ENCODE data around the gene PARD3B.

Gene PARD3B

DNA sequence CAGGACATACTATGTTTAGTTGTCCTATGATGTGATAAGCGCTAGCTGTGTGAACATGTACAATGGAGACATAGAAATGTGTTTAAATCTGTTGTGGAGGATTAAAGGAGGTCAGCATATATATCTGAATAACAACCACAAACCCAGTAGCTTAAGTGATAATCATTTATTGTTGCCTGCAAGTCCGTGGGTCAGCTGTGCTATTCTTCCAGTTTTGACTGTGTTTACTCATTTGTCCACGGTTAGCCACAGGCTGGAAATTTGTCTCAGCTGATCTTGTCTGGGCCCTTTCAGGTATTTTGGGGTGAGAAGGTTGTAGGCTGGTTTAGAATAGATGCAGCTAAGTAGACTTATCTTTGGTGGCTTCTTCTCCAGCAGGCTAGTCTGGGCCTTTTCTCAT, 110.4 kb downstream of the PARD3B start:
- no peak overlapping the region for H3K4me3 ChIP-seq (ENCODE audit: insufficient read length, low read depth)
- H3K9me3 ChIP-seq (ENCODE audit: insufficient read depth, low read length): peaks cover 16% of the 10 kb centered on the region; the same call in 1 of the 2 replicates
- no peak overlapping the region for H3K9ac ChIP-seq (ENCODE audit: insufficient read length, low read depth)
- H3K27me3 ChIP-seq (ENCODE audit: insufficient read depth, insufficient read length): no peaks in the 10 kb centered on the region
- no peaks in the 10 kb centered on the region for H3K36me3 ChIP-seq (ENCODE audit: insufficient read depth, insufficient read length, low read length)
- H3K4me1 ChIP-seq (ENCODE audit: insufficient read depth, insufficient read length): no peaks in the 10 kb centered on the region
- no peak for DNase-seq (ENCODE audit: low read depth, low spot score)
- TF ChIP-seq ZNF274 (IDR thresholded peaks at IDR 0.05; ENCODE audit: low read depth, low read length) (no peak), YY1 (IDR thresholded peaks at IDR 0.05; ENCODE audit: insufficient read depth, insufficient read length) (no peak)

- H3K9ac ChIP-seq (ENCODE audit: insufficient read length, low read depth): no peak overlapping the region
- no peak overlapping the region for H3K4me3 ChIP-seq (ENCODE audit: insufficient read length, low read depth)
- no peaks in the 10 kb centered on the region for H3K4me1 ChIP-seq (ENCODE audit: insufficient read depth, insufficient read length)
- no peaks in the 10 kb centered on the region for H3K36me3 ChIP-seq (ENCODE audit: insufficient read depth, insufficient read length, low read length)
- H3K9me3 ChIP-seq (ENCODE audit: insufficient read depth, low read length): peaks cover 7% of the 10 kb centered on the region; the same call in 1 of the 2 replicates
- no peaks in the 10 kb centered on the region for H3K27me3 ChIP-seq (ENCODE audit: insufficient read depth, insufficient read length)
- no peak for DNase-seq (ENCODE audit: low read depth, low spot score)
- TF ChIP-seq ZNF274 (IDR thresholded peaks at IDR 0.05; ENCODE audit: low read depth, low read length) (no peak), YY1 (IDR thresholded peaks at IDR 0.05; ENCODE audit: insufficient read depth, insufficient read length) (no peak), SUZ12 (IDR thresholded peaks at IDR 0.05; ENCODE audit: extremely low read depth, insufficient read depth, insufficient read length) (no peak)
Measured at GRCh38 chr2:204657024-204657423, 111.7 kb downstream of the PARD3B start.

GRCh38 chr2:204662956-204663355, 117.7 kb downstream of the PARD3B start:
- Histone ChIP-seq H3K4me3 (ENCODE audit: insufficient read length, low read depth) (no peak overlapping the region), H3K9me3 (ENCODE audit: insufficient read depth, low read length) (no peaks in the 10 kb centered on the region), H3K27me3 (ENCODE audit: insufficient read depth, insufficient read length) (no peaks in the 10 kb centered on the region), H3K9ac (ENCODE audit: insufficient read length, low read depth) (no peak overlapping the region), H3K4me1 (ENCODE audit: insufficient read depth, insufficient read length) (no peaks in the 10 kb centered on the region), H3K36me3 (ENCODE audit: insufficient read depth, insufficient read length, low read length) (no peaks in the 10 kb centered on the region)
- TF ChIP-seq SUZ12 (IDR thresholded peaks at IDR 0.05; ENCODE audit: extremely low read depth, insufficient read depth, insufficient read length) (no peak), YY1 (IDR thresholded peaks at IDR 0.05; ENCODE audit: insufficient read depth, insufficient read length) (no peak), ZNF274 (IDR thresholded peaks at IDR 0.05; ENCODE audit: low read depth, low read length) (no peak)
- no peak for DNase-seq (ENCODE audit: low read depth, low spot score)

DNA sequence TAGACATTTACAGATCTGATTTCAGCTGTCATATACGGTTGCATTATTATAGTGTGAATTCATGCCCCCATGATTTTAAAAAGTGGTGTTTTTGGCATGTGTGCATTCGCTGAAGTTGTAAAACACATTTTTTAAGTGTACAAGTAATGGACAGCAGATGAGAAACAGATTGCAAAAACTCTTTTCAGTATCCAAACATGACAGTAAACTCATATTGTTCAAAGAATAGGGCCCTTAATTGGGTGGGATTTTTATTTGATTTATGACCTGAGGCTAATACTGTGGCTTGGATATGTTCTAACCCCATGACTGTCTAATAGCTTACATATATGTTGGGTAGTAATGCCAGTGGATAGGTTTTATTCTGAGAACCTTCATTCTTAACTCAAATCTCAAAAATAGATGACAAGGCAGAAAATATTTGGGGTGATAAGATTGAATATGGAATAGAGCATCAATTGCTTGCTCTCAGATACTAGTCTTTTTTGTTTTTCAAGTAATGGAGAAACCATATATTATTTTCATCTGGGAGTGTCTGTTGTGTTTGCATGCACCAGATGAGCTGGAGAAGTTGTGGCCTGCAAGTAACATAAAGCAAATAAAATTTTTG, 118.6 kb downstream of the PARD3B start:
- H3K36me3 ChIP-seq (ENCODE audit: insufficient read depth, insufficient read length, low read length): no peaks in the 10 kb centered on the region
- no peaks in the 10 kb centered on the region for H3K4me1 ChIP-seq (ENCODE audit: insufficient read depth, insufficient read length)
- H3K4me3 ChIP-seq (ENCODE audit: insufficient read length, low read depth): no peak overlapping the region
- no peak for DNase-seq (ENCODE audit: low read depth, low spot score)
- no peaks in the 10 kb centered on the region for H3K27me3 ChIP-seq (ENCODE audit: insufficient read depth, insufficient read length)
- H3K9me3 ChIP-seq (ENCODE audit: insufficient read depth, low read length): no peaks in the 10 kb centered on the region
- TF ChIP-seq ZNF274 (IDR thresholded peaks at IDR 0.05; ENCODE audit: low read depth, low read length) (no peak), SUZ12 (IDR thresholded peaks at IDR 0.05; ENCODE audit: extremely low read depth, insufficient read depth, insufficient read length) (no peak), YY1 (IDR thresholded peaks at IDR 0.05; ENCODE audit: insufficient read depth, insufficient read length) (no peak)
- no peak overlapping the region for H3K9ac ChIP-seq (ENCODE audit: insufficient read length, low read depth)

GRCh38 chr2:204664708-204665121, 119.4 kb downstream of the PARD3B start:
- Histone ChIP-seq H3K36me3 (ENCODE audit: insufficient read depth, insufficient read length, low read length) (no peaks in the 10 kb centered on the region), H3K27me3 (ENCODE audit: insufficient read depth, insufficient read length) (no peaks in the 10 kb centered on the region), H3K4me3 (ENCODE audit: insufficient read length, low read depth) (no peak overlapping the region), H3K4me1 (ENCODE audit: insufficient read depth, insufficient read length) (no peaks in the 10 kb centered on the region), H3K9me3 (ENCODE audit: insufficient read depth, low read length) (no peaks in the 10 kb centered on the region), H3K9ac (ENCODE audit: insufficient read length, low read depth) (no peak overlapping the region)
- TF ChIP-seq YY1 (IDR thresholded peaks at IDR 0.05; ENCODE audit: insufficient read depth, insufficient read length) (no peak), SUZ12 (IDR thresholded peaks at IDR 0.05; ENCODE audit: extremely low read depth, insufficient read depth, insufficient read length) (no peak), ZNF274 (IDR thresholded peaks at IDR 0.05; ENCODE audit: low read depth, low read length) (no peak)
- DNase-seq (ENCODE audit: low read depth, low spot score): no peak

DNA sequence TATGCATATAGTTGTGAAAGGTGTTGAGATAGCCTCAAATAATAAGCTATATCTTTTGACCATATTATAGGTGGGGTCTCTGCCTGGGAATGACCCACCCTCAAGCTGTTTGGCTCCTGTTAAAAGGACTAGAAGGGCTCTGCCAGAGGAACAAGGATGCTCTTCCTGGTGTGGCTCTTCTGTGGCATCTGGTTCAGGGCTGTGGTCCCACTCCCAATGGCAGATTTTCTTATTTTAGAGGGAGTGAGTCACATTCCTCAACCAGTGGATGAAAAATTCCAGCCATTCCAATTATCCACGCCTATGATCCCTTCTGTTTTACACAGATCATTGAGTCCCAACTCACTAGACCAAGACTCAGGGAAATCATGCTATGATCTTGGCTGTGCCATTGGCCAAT, 119.9 kb downstream of the PARD3B start:
- no peak overlapping the region for H3K9ac ChIP-seq (ENCODE audit: insufficient read length, low read depth)
- no peaks in the 10 kb centered on the region for H3K27me3 ChIP-seq (ENCODE audit: insufficient read depth, insufficient read length)
- H3K4me1 ChIP-seq (ENCODE audit: insufficient read depth, insufficient read length): no peaks in the 10 kb centered on the region
- no peak overlapping the region for H3K4me3 ChIP-seq (ENCODE audit: insufficient read length, low read depth)
- no peak for DNase-seq (ENCODE audit: low read depth, low spot score)
- TF ChIP-seq YY1 (IDR thresholded peaks at IDR 0.05; ENCODE audit: insufficient read depth, insufficient read length) (no peak), ZNF274 (IDR thresholded peaks at IDR 0.05; ENCODE audit: low read depth, low read length) (no peak), SUZ12 (IDR thresholded peaks at IDR 0.05; ENCODE audit: extremely low read depth, insufficient read depth, insufficient read length) (no peak)
- H3K36me3 ChIP-seq (ENCODE audit: insufficient read depth, insufficient read length, low read length): no peaks in the 10 kb centered on the region
- H3K9me3 ChIP-seq (ENCODE audit: insufficient read depth, low read length): no peaks in the 10 kb centered on the region

- Histone ChIP-seq H3K36me3 (ENCODE audit: insufficient read depth, insufficient read length, low read length) (no peaks in the 10 kb centered on the region), H3K9me3 (ENCODE audit: insufficient read depth, low read length) (no peaks in the 10 kb centered on the region)
Measured at GRCh38 chr2:204665771-204666170, 120.5 kb downstream of the PARD3B start.

More at GRCh38 chr2:204665771-204666170, 120.5 kb downstream of the PARD3B start:
- Histone ChIP-seq H3K9ac (ENCODE audit: insufficient read length, low read depth) (no peak overlapping the region), H3K27me3 (ENCODE audit: insufficient read depth, insufficient read length) (no peaks in the 10 kb centered on the region), H3K4me1 (ENCODE audit: insufficient read depth, insufficient read length) (no peaks in the 10 kb centered on the region), H3K4me3 (ENCODE audit: insufficient read length, low read depth) (no peak overlapping the region)
- DNase-seq (ENCODE audit: low read depth, low spot score): no peak
- no peak for TF ChIP-seq ZNF274 (IDR thresholded peaks at IDR 0.05; ENCODE audit: low read depth, low read length)
- no peak for TF ChIP-seq YY1 (IDR thresholded peaks at IDR 0.05; ENCODE audit: insufficient read depth, insufficient read length)
- TF ChIP-seq SUZ12 (IDR thresholded peaks at IDR 0.05; ENCODE audit: extremely low read depth, insufficient read depth, insufficient read length): no peak

Data from NT2/D1 (cell line).